A549 (cell line): ENCODE results near the gene APBB2. TPM values are rescaled to one million over a fixed set of nuclear protein-coding genes. Genes with fewer than 3 reads are reported as not detected.

Source experiments
- ATAC-seq, 2 experiments: fragments of 200-7000 bp in 1 of 2; fragments of >200 bp in 1 of 2; cut with Nextera tagmentation in 1 of 2; cut with Tn5 transposase in 1 of 2; 3 replicates each; pipeline versions ENCODE4 v1.8.0 to v1.9.1; 2018 to 2020; ENCODE audit warnings: mild to moderate bottlenecking in 1 of 2, moderate library complexity in 1 of 2
- CTCF ChIA-PET: fragments of 300-600 bp; sonication (Branson Sonifier 250); formaldehyde crosslinking; extraction: SDS; loops from one replicate; lab custom pipeline; 2021; ENCODE audit warnings: antibody characterized with exemption, inconsistent platforms; lab: Yijun Ruan, JAX
- POLR2A ChIA-PET: fragments of 350-600 bp; formaldehyde crosslinking; extraction: SDS; loops from one replicate; lab custom pipeline; 2021; ENCODE audit warnings: antibody characterized with exemption, inconsistent platforms; lab: Yijun Ruan, JAX
- DNase-seq, 2 experiments: peaks; one replicate each; pipeline versions ENCODE4 v3.0.0 to v3.0.0-alpha.2; 2011 to 2016; ENCODE audit warnings: low read depth in 1 of 2, low spot score in 1 of 2
- FAIRE-seq: peaks from 2 replicates; lab custom pipeline; 2011; peaks lifted over from hg19 to GRCh38; lab: Jason Lieb, UNC
- H3K27ac ChIP-seq, 2 experiments: fragments of >200 bp; sonication (Bioruptor Twin); formaldehyde crosslinking; 3 replicates each; pipeline ENCODE4 v1.5.1; 2016 to 2017
- H3K4me1 ChIP-seq: fragments of >200 bp; sonication (Bioruptor Twin); formaldehyde crosslinking; 3 replicates; pipeline ENCODE4 v1.6.1; 2016
- H3K4me2 ChIP-seq: fragments of >200 bp; sonication (Bioruptor Twin); formaldehyde crosslinking; 3 replicates; pipeline ENCODE4 v1.6.1; 2016
- H3K4me3 ChIP-seq: fragments of >200 bp; sonication (Bioruptor Twin); formaldehyde crosslinking; 3 replicates; pipeline ENCODE4 v1.5.1; 2016
- H3K9me3 ChIP-seq: fragments of >200 bp; sonication (Bioruptor Twin); formaldehyde crosslinking; 3 replicates; pipeline ENCODE4 v1.6.1; 2016
- CEBPB ChIP-seq, 2 experiments: fragments of >200 bp in 1 of 2; sonication (Bioruptor Twin) in 1 of 2; formaldehyde crosslinking in 1 of 2; IDR thresholded peaks; 2 replicates each; pipeline ENCODE4 v1.6.1; 2012 to 2016
- CHD2 ChIP-seq: fragments of 150-350 bp; IDR thresholded peaks from 2 replicates; pipeline ENCODE4 v1.6.1; 2014; ENCODE audit warnings: low read length; ENCODE audit not compliant: partially characterized antibody
- CHD4 ChIP-seq: fragments of 200-600 bp; sonication (generic); IDR thresholded peaks from 2 replicates; pipeline ENCODE4 v1.6.1; 2016; ENCODE audit warnings: antibody characterized with exemption, mild to moderate bottlenecking, borderline replicate concordance
- EP300 ChIP-seq, 2 experiments: fragments of >200 bp; sonication (Bioruptor Twin); formaldehyde crosslinking; IDR thresholded peaks; 2 replicates in 1 of 2; 3 replicates in 1 of 2; pipeline ENCODE4 v1.6.1; 2016 to 2017
- FOSB ChIP-seq: fragments of 250-450 bp; sonication (Bioruptor Pico); IDR thresholded peaks from 2 replicates; pipeline ENCODE4 v1.5.0; 2020; ENCODE audit warnings: mild to moderate bottlenecking, moderate library complexity
- FOSL2 ChIP-seq, 2 experiments: fragments of 450-650 bp in 1 of 2; fragments of >200 bp in 1 of 2; sonication (Bioruptor Twin) in 1 of 2; formaldehyde crosslinking; IDR thresholded peaks; 2 replicates each; pipeline versions ENCODE4 v1.5.0 to v1.6.1; 2016 to 2020; ENCODE audit warnings: mild to moderate bottlenecking in 1 of 2, moderate library complexity in 1 of 2
- HEYL ChIP-seq: fragments of 250-450 bp; sonication (Bioruptor Pico); IDR thresholded peaks from 2 replicates; pipeline ENCODE4 v1.8.0; 2021; ENCODE audit warnings: mild to moderate bottlenecking, moderate library complexity
- HOXB13 ChIP-seq: fragments of 250-450 bp; sonication (Bioruptor Pico); IDR thresholded peaks from 2 replicates; pipeline ENCODE4 v1.5.0; 2020; ENCODE audit warnings: low read depth, mild to moderate bottlenecking, moderate library complexity
- KDM1A ChIP-seq: fragments of 200-600 bp; sonication (generic); IDR thresholded peaks from 2 replicates; pipeline ENCODE4 v1.6.1; 2016; ENCODE audit warnings: low read depth, mild to moderate bottlenecking
- KDM5A ChIP-seq: fragments of 200-600 bp; sonication (generic); IDR thresholded peaks from 2 replicates; pipeline ENCODE4 v1.6.1; 2016; ENCODE audit warnings: antibody characterized with exemption, mild to moderate bottlenecking
- MYC ChIP-seq: IDR thresholded peaks from 2 replicates; pipeline ENCODE4 v1.6.1; 2012; ENCODE audit warnings: mild to moderate bottlenecking, inconsistent platforms, low read length, improper control_type of control experiment, borderline replicate concordance
- NFE2L2 ChIP-seq: fragments of 150-350 bp; conservative IDR thresholded peaks from 2 replicates; pipeline ENCODE4 v1.6.1; 2014; ENCODE audit warnings: low read length
- NPAS2 ChIP-seq: fragments of 250-450 bp; sonication (Bioruptor Pico); IDR thresholded peaks from 2 replicates; pipeline ENCODE4 v1.8.0; 2022; ENCODE audit warnings: mild to moderate bottlenecking, moderate library complexity, borderline replicate concordance
- PHF8 ChIP-seq: fragments of 200-600 bp; sonication (generic); IDR thresholded peaks from 2 replicates; pipeline ENCODE4 v1.6.1; 2016; ENCODE audit warnings: low read depth, mild to moderate bottlenecking, antibody characterized with exemption, moderate library complexity, borderline replicate concordance
- RARB ChIP-seq: fragments of 250-450 bp; sonication (Bioruptor Pico); IDR thresholded peaks from 2 replicates; pipeline ENCODE4 v1.8.0; 2021; ENCODE audit warnings: mild to moderate bottlenecking, moderate library complexity
- RNF2 ChIP-seq: fragments of 200-600 bp; sonication (generic); IDR thresholded peaks from 2 replicates; pipeline ENCODE4 v1.6.1; 2016; ENCODE audit warnings: low read depth, mild to moderate bottlenecking, antibody characterized with exemption, moderate library complexity, borderline replicate concordance
- USF2 ChIP-seq: fragments of 450-650 bp; IDR thresholded peaks from 2 replicates; pipeline ENCODE4 v1.6.1; 2014; ENCODE audit warnings: antibody characterized with exemption
- ZC3H11A ChIP-seq: fragments of 450-650 bp; IDR thresholded peaks from 2 replicates; pipeline ENCODE4 v1.6.1; 2014; ENCODE audit warnings: antibody characterized with exemption, mild to moderate bottlenecking
- ZFP36 ChIP-seq: fragments of 450-650 bp; IDR thresholded peaks from 2 replicates; pipeline ENCODE4 v1.6.1; 2014; ENCODE audit warnings: borderline replicate concordance; ENCODE audit not compliant: partially characterized antibody
- ZNF302 ChIP-seq: fragments of 250-450 bp; sonication (Bioruptor Pico); IDR thresholded peaks from 2 replicates; pipeline ENCODE4 v1.9.0; 2021; ENCODE audit warnings: inconsistent platforms, mild to moderate bottlenecking, moderate library complexity
- WGBS: methylation state at CpG from one replicate; pipeline ENCODE4 v1.1.6; 2017; ENCODE audit errors: missing lambda C conversion rate; 5-methylcytosine and 5-hydroxymethylcytosine counted together
- polyA plus RNA-seq, 4 experiments: library from polyadenylated mRNA; depleted of rRNA in 3 of 4; stranded (reverse); fragments of >200 nt; fragmentation: RNase III in 1 of 4; extraction: RNeasy Plus Mini Kit Qiagen cat#74134 plus additional on column Dnase treatment in 1 of 4; gene quantifications; 2 replicates in 3 of 4; 3 replicates in 1 of 4; pipeline ENCODE4 v1.2.3, GENCODE V29; 2011 to 2017
- TF ChIP-seq, protein P1 (sequence below): fragments of 250-450 bp; sonication (Bioruptor Pico); IDR thresholded peaks from 2 replicates; pipeline ENCODE4 v1.5.0; 2021; ENCODE audit warnings: mild to moderate bottlenecking, moderate library complexity, borderline replicate concordance

APBB2 gene
- polyA plus RNA-seq, 2 of the 4 experiments (the other 2 are of a cell fraction): 8.3 to 31.9 TPM

DNA sequence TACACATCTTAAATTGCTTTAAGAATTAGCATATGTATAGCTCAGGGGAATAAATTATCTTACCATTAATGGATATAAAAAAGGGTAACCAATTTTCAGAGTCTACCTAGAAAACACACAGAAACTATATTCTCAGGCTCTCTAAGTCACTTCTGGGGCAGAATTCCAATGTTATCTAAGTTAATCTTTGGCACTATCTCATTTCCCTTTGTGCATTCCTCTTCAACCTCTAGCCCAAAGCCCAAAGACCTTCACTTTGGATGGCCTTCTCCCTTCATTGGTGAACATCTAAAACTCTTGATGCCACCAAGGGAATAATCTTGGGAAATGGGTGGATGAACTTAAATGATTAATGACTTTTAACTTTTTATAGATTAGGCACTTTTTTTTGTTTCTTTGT, 108.3 kb downstream of the APBB2 start:
- H3K4me2 ChIP-seq: no peak overlapping the region
- H3K9me3 ChIP-seq: no peaks in the 10 kb centered on the region
- POLR2A ChIA-PET: no interaction called here
- ATAC-seq (no peak), DNase-seq (no peak)
- CTCF ChIA-PET: interaction anchor here (1.1 kb wide), 1 partner anchor 80 kb away, joined by 3 read pairs; no protein-coding TSS in a partner anchor
- no peak overlapping the region for H3K27ac ChIP-seq
- H3K4me3 ChIP-seq: no peak overlapping the region
- H3K4me1 ChIP-seq: no peaks in the 10 kb centered on the region
- TF ChIP-seq ZFP36: no peak
- TF ChIP-seq NPAS2: no peak
- TF ChIP-seq ZC3H11A: no peak
- no peak for TF ChIP-seq CEBPB (IDR thresholded peaks at IDR 0.05)
- TF ChIP-seq RNF2: no peak
- no peak for TF ChIP-seq KDM1A
- no peak for TF ChIP-seq EP300 (IDR thresholded peaks at IDR 0.05)
- TF ChIP-seq MYC: no peak
- no peak for TF ChIP-seq FOSB (CRISPR knock-in tag)
- TF ChIP-seq, all 56 proteins: peak for 0
- FAIRE-seq: no peak

DNA sequence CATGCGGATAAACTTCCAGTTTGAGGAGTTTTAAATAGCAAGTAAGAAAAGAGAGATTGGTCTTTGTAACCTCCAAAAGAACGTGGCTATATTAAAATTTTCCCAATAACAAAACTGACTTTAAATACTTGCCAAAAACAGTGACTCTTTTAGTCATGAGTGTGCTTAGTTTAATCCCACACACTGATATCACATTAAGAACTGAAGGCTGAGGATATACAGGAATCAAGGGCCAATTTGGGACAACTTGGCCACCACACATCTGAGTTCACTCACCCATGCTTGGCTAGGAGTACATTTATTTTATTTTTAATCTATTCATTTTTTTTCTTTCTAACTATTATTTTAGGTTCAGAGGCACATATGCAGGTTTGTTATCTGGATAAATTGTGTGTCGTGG, 110.2 kb downstream of the APBB2 start:
- TF ChIP-seq, protein P1, sequence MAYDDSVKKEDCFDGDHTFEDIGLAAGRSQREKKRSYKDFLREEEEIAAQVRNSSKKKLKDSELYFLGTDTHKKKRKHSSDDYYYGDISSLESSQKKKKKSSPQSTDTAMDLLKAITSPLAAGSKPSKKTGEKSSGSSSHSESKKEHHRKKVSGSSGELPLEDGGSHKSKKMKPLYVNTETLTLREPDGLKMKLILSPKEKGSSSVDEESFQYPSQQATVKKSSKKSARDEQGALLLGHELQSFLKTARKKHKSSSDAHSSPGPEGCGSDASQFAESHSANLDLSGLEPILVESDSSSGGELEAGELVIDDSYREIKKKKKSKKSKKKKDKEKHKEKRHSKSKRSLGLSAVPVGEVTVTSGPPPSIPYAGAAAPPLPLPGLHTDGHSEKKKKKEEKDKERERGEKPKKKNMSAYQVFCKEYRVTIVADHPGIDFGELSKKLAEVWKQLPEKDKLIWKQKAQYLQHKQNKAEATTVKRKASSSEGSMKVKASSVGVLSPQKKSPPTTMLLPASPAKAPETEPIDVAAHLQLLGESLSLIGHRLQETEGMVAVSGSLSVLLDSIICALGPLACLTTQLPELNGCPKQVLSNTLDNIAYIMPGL (CRISPR knock-in tag): no peak
- no peak for TF ChIP-seq ZNF302
- Histone ChIP-seq H3K4me3 (no peak overlapping the region), H3K4me1 (no peaks in the 10 kb centered on the region), H3K4me2 (no peak overlapping the region), H3K9me3 (no peaks in the 10 kb centered on the region), H3K27ac (no peak overlapping the region)
- DNase-seq (no peak), ATAC-seq (no peak), FAIRE-seq (no peak)
- WGBS: 68% methylated on average over 3 of the region's 3 CpGs
- ChIA-PET CTCF (no interaction called here), POLR2A (no interaction called here)

- POLR2A ChIA-PET: no interaction called here
- 85% methylated on average over 3 of the region's 3 CpGs for WGBS
- CTCF ChIA-PET: interaction anchor here (0.5 kb wide), 1 partner anchor 16 kb away, joined by 3 read pairs; no protein-coding TSS in a partner anchor
These were observed 110.7 kb downstream of the APBB2 start for GRCh38 chr4:41103657-41104056.

DNA sequence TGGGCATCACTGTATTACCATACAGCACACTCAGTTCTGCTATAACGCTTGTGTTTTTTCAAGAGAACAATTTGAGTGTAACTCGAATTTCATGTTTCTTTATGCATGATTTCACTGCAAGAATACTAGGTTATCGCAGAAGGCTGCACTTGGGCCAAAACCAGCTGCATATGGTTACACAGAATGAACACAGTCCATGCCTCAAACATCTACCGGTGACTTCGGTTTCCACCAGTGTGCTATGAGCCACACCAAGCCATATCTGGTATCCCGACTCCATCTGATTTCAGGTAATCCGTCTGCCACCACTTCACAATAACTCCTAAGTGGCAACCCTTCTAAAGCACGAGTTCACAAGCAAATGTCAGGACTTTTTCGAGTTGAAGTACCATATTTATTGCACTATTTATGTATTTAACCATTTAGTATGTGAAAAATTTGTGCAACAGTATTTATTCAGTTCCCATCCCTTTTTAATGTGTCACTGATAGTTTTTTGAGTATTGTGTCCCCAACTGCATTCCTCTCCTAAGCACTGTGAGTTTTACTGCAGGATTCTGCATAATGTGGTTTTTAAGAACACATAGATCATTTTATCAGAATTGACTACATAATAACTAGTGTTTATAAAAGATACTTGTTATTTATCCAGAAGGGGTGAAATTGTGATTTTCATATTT, 111.8 kb downstream of the APBB2 start:
- no peak for ATAC-seq
- POLR2A ChIA-PET: no interaction called here

More at GRCh38 chr4:41103657-41104056, 110.7 kb downstream of the APBB2 start:
- FAIRE-seq (no peak), DNase-seq (no peak), ATAC-seq (no peak)
- H3K27ac ChIP-seq: no peak overlapping the region
- no peak overlapping the region for H3K4me2 ChIP-seq
- H3K4me3 ChIP-seq: no peak overlapping the region
- H3K4me1 ChIP-seq: no peaks in the 10 kb centered on the region
- H3K9me3 ChIP-seq: no peaks in the 10 kb centered on the region
- TF ChIP-seq HOXB13 (CRISPR knock-in tag) (no peak), FOSL2 (IDR thresholded peaks at IDR 0.05) (no peak), FOSL2 (CRISPR knock-in tag; IDR thresholded peaks at IDR 0.05) (no peak), CEBPB (IDR thresholded peaks at IDR 0.05) (no peak), NFE2L2 (no peak), KDM5A (no peak), FOSB (CRISPR knock-in tag) (no peak), CHD4 (no peak), PHF8 (no peak), USF2 (no peak), CHD2 (no peak), HEYL (CRISPR knock-in tag) (no peak)

More for the DNA sequence above, 111.8 kb downstream of the APBB2 start:
- Histone ChIP-seq H3K9me3 (no peaks in the 10 kb centered on the region), H3K4me2 (no peak overlapping the region), H3K27ac (no peak overlapping the region), H3K4me1 (no peaks in the 10 kb centered on the region), H3K4me3 (no peak overlapping the region)
- DNase-seq (no peak), FAIRE-seq (no peak)
- 72% methylated on average over 9 of the region's 9 CpGs for WGBS
- TF ChIP-seq KDM1A (no peak), NPAS2 (no peak), RARB (CRISPR knock-in tag) (no peak), CHD4 (no peak)
- CTCF ChIA-PET: no interaction called here
